ENCODE results near the gene CYTH1. TPM values are rescaled to one million over a fixed set of nuclear protein-coding genes. Genes with fewer than 3 reads are reported as not detected.

CYTH1 gene
- total RNA-seq, 1 experiment from 2014 or later: 20.0 TPM

DNA sequence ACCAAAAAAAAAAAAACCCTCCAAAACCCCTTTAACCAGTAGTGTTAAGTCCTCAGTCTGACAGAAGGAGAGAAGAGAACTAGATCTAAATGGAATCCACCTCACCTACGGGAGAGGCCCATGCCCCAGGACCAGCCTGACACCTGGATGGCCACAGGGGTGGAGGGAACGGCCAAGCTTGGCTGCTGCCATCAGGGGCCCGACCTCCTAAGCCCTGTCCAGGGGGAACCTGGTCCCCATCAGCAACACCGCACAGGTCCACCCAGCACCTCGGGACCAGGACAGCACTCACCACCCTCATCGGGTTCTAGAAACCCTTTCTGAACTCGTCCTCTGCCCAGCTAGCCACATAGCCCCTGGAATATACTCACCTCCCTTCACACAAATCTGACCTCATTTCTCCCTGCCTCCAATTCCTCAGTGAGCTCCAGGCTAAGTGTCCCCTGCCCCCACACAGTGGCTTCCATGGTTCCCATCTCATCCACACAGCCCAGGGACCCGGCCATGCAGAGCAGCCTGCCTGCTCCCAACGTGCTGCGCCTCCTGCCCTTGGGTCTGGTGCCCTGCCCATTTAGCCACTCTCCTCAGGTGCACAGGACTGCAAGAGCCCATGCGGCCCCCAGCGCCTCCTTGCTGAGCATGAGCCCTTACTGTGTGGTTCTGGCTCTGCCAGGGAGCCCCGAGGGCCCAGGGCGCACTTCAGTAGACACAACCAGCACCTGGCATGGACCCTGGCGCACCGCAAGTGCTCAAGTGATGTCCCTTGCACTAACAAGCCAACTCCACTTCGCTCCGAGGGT is 18.3 kb upstream of the CYTH1 start (continued):
- TF ChIP-seq, protein P1, sequence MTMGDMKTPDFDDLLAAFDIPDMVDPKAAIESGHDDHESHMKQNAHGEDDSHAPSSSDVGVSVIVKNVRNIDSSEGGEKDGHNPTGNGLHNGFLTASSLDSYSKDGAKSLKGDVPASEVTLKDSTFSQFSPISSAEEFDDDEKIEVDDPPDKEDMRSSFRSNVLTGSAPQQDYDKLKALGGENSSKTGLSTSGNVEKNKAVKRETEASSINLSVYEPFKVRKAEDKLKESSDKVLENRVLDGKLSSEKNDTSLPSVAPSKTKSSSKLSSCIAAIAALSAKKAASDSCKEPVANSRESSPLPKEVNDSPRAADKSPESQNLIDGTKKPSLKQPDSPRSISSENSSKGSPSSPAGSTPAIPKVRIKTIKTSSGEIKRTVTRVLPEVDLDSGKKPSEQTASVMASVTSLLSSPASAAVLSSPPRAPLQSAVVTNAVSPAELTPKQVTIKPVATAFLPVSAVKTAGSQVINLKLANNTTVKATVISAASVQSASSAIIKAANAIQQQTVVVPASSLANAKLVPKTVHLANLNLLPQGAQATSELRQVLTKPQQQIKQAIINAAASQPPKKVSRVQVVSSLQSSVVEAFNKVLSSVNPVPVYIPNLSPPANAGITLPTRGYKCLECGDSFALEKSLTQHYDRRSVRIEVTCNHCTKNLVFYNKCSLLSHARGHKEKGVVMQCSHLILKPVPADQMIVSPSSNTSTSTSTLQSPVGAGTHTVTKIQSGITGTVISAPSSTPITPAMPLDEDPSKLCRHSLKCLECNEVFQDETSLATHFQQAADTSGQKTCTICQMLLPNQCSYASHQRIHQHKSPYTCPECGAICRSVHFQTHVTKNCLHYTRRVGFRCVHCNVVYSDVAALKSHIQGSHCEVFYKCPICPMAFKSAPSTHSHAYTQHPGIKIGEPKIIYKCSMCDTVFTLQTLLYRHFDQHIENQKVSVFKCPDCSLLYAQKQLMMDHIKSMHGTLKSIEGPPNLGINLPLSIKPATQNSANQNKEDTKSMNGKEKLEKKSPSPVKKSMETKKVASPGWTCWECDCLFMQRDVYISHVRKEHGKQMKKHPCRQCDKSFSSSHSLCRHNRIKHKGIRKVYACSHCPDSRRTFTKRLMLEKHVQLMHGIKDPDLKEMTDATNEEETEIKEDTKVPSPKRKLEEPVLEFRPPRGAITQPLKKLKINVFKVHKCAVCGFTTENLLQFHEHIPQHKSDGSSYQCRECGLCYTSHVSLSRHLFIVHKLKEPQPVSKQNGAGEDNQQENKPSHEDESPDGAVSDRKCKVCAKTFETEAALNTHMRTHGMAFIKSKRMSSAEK (CRISPR knock-in tag; IDR thresholded peaks at IDR 0.05; ENCODE audit: borderline replicate concordance): no peak
- TF ChIP-seq PRRX2 (CRISPR knock-in tag; IDR thresholded peaks at IDR 0.05) (no peak), E2F5 (CRISPR knock-in tag; IDR thresholded peaks at IDR 0.05) (no peak), TCF7 (CRISPR knock-in tag; IDR thresholded peaks at IDR 0.05; ENCODE audit: low read depth) (no peak), ESRRA (CRISPR knock-in tag; IDR thresholded peaks at IDR 0.05; ENCODE audit: borderline replicate concordance) (no peak), NFYB (CRISPR knock-in tag; conservative IDR thresholded peaks at IDR 0.05; ENCODE audit: low read depth) (no peak)
- TF ChIP-seq, protein P2, sequence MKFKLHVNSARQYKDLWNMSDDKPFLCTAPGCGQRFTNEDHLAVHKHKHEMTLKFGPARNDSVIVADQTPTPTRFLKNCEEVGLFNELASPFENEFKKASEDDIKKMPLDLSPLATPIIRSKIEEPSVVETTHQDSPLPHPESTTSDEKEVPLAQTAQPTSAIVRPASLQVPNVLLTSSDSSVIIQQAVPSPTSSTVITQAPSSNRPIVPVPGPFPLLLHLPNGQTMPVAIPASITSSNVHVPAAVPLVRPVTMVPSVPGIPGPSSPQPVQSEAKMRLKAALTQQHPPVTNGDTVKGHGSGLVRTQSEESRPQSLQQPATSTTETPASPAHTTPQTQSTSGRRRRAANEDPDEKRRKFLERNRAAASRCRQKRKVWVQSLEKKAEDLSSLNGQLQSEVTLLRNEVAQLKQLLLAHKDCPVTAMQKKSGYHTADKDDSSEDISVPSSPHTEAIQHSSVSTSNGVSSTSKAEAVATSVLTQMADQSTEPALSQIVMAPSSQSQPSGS (CRISPR knock-in tag; IDR thresholded peaks at IDR 0.05; ENCODE audit: borderline replicate concordance, low read depth): no peak
- TF ChIP-seq, protein P3, sequence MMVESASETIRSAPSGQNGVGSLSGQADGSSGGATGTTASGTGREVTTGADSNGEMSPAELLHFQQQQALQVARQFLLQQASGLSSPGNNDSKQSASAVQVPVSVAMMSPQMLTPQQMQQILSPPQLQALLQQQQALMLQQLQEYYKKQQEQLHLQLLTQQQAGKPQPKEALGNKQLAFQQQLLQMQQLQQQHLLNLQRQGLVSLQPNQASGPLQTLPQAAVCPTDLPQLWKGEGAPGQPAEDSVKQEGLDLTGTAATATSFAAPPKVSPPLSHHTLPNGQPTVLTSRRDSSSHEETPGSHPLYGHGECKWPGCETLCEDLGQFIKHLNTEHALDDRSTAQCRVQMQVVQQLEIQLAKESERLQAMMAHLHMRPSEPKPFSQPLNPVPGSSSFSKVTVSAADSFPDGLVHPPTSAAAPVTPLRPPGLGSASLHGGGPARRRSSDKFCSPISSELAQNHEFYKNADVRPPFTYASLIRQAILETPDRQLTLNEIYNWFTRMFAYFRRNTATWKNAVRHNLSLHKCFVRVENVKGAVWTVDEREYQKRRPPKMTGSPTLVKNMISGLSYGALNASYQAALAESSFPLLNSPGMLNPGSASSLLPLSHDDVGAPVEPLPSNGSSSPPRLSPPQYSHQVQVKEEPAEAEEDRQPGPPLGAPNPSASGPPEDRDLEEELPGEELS (CRISPR knock-in tag; IDR thresholded peaks at IDR 0.05): no peak

DNA sequence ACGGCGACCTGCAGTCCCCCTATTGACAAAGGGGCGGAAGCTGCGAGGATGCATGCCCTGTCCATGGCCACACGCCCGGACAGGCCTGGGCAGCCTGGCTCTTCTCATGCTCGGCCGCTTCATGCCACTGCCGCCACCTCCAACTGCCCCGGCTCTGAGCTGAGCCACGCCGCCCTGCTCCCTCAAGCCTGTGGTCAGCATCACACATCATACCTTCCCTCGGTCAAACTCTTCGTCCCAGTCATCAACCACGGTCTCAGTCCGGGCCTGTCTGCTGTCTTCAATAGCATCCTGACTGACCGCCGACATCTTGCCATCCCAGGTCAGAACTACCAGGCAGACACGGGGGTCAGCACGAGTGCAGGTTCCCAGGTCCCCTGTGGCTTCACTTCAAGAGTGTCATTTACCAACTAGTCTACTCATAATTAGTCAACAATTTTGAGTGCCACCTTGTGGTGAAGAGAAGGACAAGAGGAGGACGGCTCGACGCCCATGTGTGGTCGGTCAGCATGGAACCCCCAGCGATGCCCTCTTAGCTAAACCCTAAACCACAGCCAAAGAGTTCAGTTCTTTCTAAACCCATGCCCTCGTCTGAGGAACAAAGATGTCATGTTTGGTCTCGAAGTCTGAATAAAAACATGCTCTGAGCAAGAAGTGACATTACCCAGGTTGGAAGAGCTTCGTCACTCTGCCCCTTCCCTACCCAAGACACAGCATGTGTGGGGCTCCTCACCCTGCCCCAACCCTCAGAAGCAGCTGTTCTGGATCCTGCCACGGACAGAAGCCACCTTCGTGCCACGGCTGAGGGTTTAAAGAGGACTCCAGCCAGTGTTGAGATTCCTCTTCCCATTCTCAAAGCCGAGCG is 16.9 kb upstream of the CYTH1 start:
- peaks cover 75% of the 10 kb centered on the region for H3K36me3 Mint-ChIP-seq
- no peak overlapping the region for H3K4me3 Mint-ChIP-seq
- H3K27me3 Mint-ChIP-seq (ENCODE audit: low read depth): no peaks in the 10 kb centered on the region
- 0 out of 2 replicates have a peak, but pooled peaks have one; percentile 28 for ATAC-seq
- H3K27ac Mint-ChIP-seq: peak overlapping the region; percentile 43
- POLR2A ChIA-PET: no interaction called here
- CTCF ChIA-PET: interaction anchor here (0.5 to 1.2 kb wide), 7 partner anchors 10 to 307 kb away, joined by 3 to 5 read pairs (median 3); no protein-coding TSS in a partner anchor
- H3K9me3 Mint-ChIP-seq: no peaks in the 10 kb centered on the region
- H3K4me1 Mint-ChIP-seq: no peaks in the 10 kb centered on the region
- DNase-seq (ENCODE audit: low spot score): no peak
- TF ChIP-seq MXD4 (CRISPR knock-in tag; IDR thresholded peaks at IDR 0.05; ENCODE audit: borderline replicate concordance): no peak
- no peak for TF ChIP-seq NFE2L1 (CRISPR knock-in tag; IDR thresholded peaks at IDR 0.05)
- TF ChIP-seq ZBTB43 (CRISPR knock-in tag; IDR thresholded peaks at IDR 0.05): no peak
- no peak for TF ChIP-seq TP53 (CRISPR knock-in tag; IDR thresholded peaks at IDR 0.05)
- TF ChIP-seq SOX15 (CRISPR knock-in tag; IDR thresholded peaks at IDR 0.05): no peak
- TF ChIP-seq, protein P4, sequence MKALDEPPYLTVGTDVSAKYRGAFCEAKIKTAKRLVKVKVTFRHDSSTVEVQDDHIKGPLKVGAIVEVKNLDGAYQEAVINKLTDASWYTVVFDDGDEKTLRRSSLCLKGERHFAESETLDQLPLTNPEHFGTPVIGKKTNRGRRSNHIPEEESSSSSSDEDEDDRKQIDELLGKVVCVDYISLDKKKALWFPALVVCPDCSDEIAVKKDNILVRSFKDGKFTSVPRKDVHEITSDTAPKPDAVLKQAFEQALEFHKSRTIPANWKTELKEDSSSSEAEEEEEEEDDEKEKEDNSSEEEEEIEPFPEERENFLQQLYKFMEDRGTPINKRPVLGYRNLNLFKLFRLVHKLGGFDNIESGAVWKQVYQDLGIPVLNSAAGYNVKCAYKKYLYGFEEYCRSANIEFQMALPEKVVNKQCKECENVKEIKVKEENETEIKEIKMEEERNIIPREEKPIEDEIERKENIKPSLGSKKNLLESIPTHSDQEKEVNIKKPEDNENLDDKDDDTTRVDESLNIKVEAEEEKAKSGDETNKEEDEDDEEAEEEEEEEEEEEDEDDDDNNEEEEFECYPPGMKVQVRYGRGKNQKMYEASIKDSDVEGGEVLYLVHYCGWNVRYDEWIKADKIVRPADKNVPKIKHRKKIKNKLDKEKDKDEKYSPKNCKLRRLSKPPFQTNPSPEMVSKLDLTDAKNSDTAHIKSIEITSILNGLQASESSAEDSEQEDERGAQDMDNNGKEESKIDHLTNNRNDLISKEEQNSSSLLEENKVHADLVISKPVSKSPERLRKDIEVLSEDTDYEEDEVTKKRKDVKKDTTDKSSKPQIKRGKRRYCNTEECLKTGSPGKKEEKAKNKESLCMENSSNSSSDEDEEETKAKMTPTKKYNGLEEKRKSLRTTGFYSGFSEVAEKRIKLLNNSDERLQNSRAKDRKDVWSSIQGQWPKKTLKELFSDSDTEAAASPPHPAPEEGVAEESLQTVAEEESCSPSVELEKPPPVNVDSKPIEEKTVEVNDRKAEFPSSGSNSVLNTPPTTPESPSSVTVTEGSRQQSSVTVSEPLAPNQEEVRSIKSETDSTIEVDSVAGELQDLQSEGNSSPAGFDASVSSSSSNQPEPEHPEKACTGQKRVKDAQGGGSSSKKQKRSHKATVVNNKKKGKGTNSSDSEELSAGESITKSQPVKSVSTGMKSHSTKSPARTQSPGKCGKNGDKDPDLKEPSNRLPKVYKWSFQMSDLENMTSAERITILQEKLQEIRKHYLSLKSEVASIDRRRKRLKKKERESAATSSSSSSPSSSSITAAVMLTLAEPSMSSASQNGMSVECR (CRISPR knock-in tag; IDR thresholded peaks at IDR 0.05; ENCODE audit: borderline replicate concordance): no peak
- no peak for TF ChIP-seq CREB1 (CRISPR knock-in tag; IDR thresholded peaks at IDR 0.05)
- no peak for TF ChIP-seq NR2C2 (CRISPR knock-in tag; IDR thresholded peaks at IDR 0.05)
- TF ChIP-seq JUN (CRISPR knock-in tag; IDR thresholded peaks at IDR 0.05): no peak

Data from WTC11 (cell line).